HepG2 (cell line): ENCODE measurements around the gene HYAL1. TPM values are rescaled to one million over a fixed set of nuclear protein-coding genes. Genes with fewer than 3 reads are reported as not detected.

ENCODE experiments used
- AGO1 ChIP-seq: fragments of 200-400 bp; formaldehyde crosslinking; IDR thresholded peaks from 2 replicates; pipeline ENCODE4 v1.6.1; 2017; ENCODE audit warnings: mild to moderate bottlenecking, low read depth, low read length, moderate library complexity; ENCODE audit not compliant: poor library complexity, severe bottlenecking
- DZIP1 ChIP-seq: sonication (generic); formaldehyde crosslinking; IDR thresholded peaks from 2 replicates; pipeline ENCODE4 v1.5.0; 2020; ENCODE audit warnings: mild to moderate bottlenecking, missing genetic modification reagents
- E2F1 ChIP-seq: sonication (generic); formaldehyde crosslinking; IDR thresholded peaks from 2 replicates; pipeline ENCODE4 v1.5.0; 2020; ENCODE audit warnings: missing genetic modification reagents
- GATA4 ChIP-seq: sonication (generic); IDR thresholded peaks from 2 replicates; pipeline ENCODE4 v1.6.1; 2016; ENCODE audit warnings: antibody characterized with exemption, low read depth, borderline replicate concordance
- KDM2A ChIP-seq: sonication (generic); formaldehyde crosslinking; IDR thresholded peaks from 2 replicates; pipeline ENCODE4 v1.4.0; 2020; ENCODE audit warnings: low read depth, missing genetic modification reagents, borderline replicate concordance
- NKX3-1 ChIP-seq: sonication (generic); formaldehyde crosslinking; IDR thresholded peaks from 2 replicates; pipeline ENCODE4 v1.5.0; 2020; ENCODE audit warnings: missing genetic modification reagents
- NR0B2 ChIP-seq: sonication (generic); formaldehyde crosslinking; IDR thresholded peaks from 2 replicates; pipeline ENCODE4 v1.4.0; 2020; ENCODE audit warnings: mild to moderate bottlenecking, missing genetic modification reagents
- PPARG ChIP-seq: conservative IDR thresholded peaks from 2 replicates; pipeline ENCODE4 v1.6.1; 2016; ENCODE audit warnings: missing biosample characterization, missing genetic modification reagents
- SIN3A ChIP-seq: IDR thresholded peaks from 2 replicates; pipeline ENCODE4 v1.6.1; 2011; ENCODE audit warnings: low read depth, mild to moderate bottlenecking, control low read depth, low read length, borderline replicate concordance
- SIN3B ChIP-seq: fragments of 150-350 bp; IDR thresholded peaks from 2 replicates; pipeline ENCODE4 v1.6.1; 2014; ENCODE audit warnings: low read length
- SSRP1 ChIP-seq: IDR thresholded peaks from 2 replicates; pipeline ENCODE4 v1.6.1; 2016; ENCODE audit warnings: control low read depth
- SUZ12 ChIP-seq: fragments of 150-350 bp; IDR thresholded peaks from 2 replicates; pipeline ENCODE4 v1.6.1; 2014; ENCODE audit warnings: low read depth, low read length
- TAF1 ChIP-seq: sonication (generic); formaldehyde crosslinking; IDR thresholded peaks from 2 replicates; pipeline ENCODE4 v1.4.0; 2020; ENCODE audit warnings: missing genetic modification reagents
- USF2 ChIP-seq, 2 experiments: sonication (generic) in 1 of 2; formaldehyde crosslinking in 1 of 2; IDR thresholded peaks; 2 replicates each; pipeline versions ENCODE4 v1.5.1 to v1.6.1; 2011 to 2020; ENCODE audit warnings: borderline replicate concordance in 1 of 2, low read depth in 1 of 2, low read length in 1 of 2, mild to moderate bottlenecking in 1 of 2, missing genetic modification reagents in 1 of 2, moderate library complexity in 1 of 2
- ZNF331 ChIP-seq: sonication (generic); formaldehyde crosslinking; IDR thresholded peaks from 2 replicates; pipeline ENCODE4 v1.4.0; 2020; ENCODE audit warnings: missing genetic modification reagents
- ZNF510 ChIP-seq: sonication (generic); formaldehyde crosslinking; IDR thresholded peaks from 2 replicates; pipeline ENCODE4 v1.4.0; 2020; ENCODE audit warnings: low read depth, mild to moderate bottlenecking, missing genetic modification reagents
- ZNF569 ChIP-seq: sonication (generic); formaldehyde crosslinking; IDR thresholded peaks from 2 replicates; pipeline ENCODE4 v1.5.0; 2020; ENCODE audit warnings: mild to moderate bottlenecking, missing genetic modification reagents, moderate library complexity, borderline replicate concordance
- polyA plus RNA-seq, 8 experiments: library from polyadenylated mRNA; depleted of rRNA in 3 of 8; stranded (reverse) in 7 of 8; unstranded in 1 of 8; fragments of >200 nt; fragmentation: Illumina TruSeq in 4 of 8; extraction: Trizol in 4 of 8; gene quantifications; 2 replicates each; pipeline versions ENCODE4 v1.2.1 to v1.2.3, GENCODE V29; 2011 to 2016; ENCODE audit warnings: low read depth in 4 of 8, missing spikeins in 1 of 8, mixed read lengths in 1 of 8; ENCODE audit not compliant: insufficient read depth in 1 of 8
- total RNA-seq, 5 experiments: library from RNA; depleted of rRNA; stranded (reverse); fragments of >200 nt; fragmentation: Illumina TruSeq; extraction: Trizol; gene quantifications; 2 replicates each; pipeline ENCODE4 v1.2.3, GENCODE V29; 2016; ENCODE audit warnings: low read depth in 1 of 5
- TF ChIP-seq, protein P1 (sequence below): sonication (generic); formaldehyde crosslinking; IDR thresholded peaks from 2 replicates; pipeline ENCODE4 v1.8.0; 2022; ENCODE audit warnings: mild to moderate bottlenecking, missing genetic modification reagents, moderate library complexity

HYAL1 gene
- total and polyA plus RNA-seq, 2 of the 13 experiments (the other 11 are each of a cell fraction or from before 2014, with no cell fraction given): 76.5 to 193 TPM

- peak; percentile 18 for TF ChIP-seq AGO1
- TF ChIP-seq NR0B2: peak; percentile 29; the same call in 1 of the 2 replicates
- TF ChIP-seq SIN3A: peak; percentile 73; the same call in 1 of the 2 replicates
- TF ChIP-seq, protein P1, sequence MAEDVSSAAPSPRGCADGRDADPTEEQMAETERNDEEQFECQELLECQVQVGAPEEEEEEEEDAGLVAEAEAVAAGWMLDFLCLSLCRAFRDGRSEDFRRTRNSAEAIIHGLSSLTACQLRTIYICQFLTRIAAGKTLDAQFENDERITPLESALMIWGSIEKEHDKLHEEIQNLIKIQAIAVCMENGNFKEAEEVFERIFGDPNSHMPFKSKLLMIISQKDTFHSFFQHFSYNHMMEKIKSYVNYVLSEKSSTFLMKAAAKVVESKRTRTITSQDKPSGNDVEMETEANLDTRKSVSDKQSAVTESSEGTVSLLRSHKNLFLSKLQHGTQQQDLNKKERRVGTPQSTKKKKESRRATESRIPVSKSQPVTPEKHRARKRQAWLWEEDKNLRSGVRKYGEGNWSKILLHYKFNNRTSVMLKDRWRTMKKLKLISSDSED: no peak
- no peak for TF ChIP-seq ZNF569
- TF ChIP-seq DZIP1 (CRISPR knock-in tag): no peak
- TF ChIP-seq GATA4: peak; percentile 22; the same call in 1 of the 2 replicates
- TF ChIP-seq SUZ12: no peak
- 0 out of 2 replicates have a peak, but pooled peaks have one; percentile 32 for TF ChIP-seq SSRP1 (CRISPR knock-in tag)
- TF ChIP-seq USF2 (IDR thresholded peaks at IDR 0.05; ENCODE audit: low read depth, low read length): no peak
- no peak for TF ChIP-seq USF2 (CRISPR knock-in tag; IDR thresholded peaks at IDR 0.05; ENCODE audit: borderline replicate concordance)
- no peak for TF ChIP-seq SIN3B
- TF ChIP-seq ZNF331 (CRISPR knock-in tag): peak; percentile 52; the same call in 1 of the 2 replicates
- TF ChIP-seq TAF1: 0 out of 2 replicates have a peak, but pooled peaks have one; percentile 4
- TF ChIP-seq KDM2A: no peak
- TF ChIP-seq PPARG: peak; percentile 12; the same call in 1 of the 2 replicates
- TF ChIP-seq E2F1: no peak; the same call in 1 of the 2 replicates
- no peak for TF ChIP-seq ZNF510 (CRISPR knock-in tag)
- TF ChIP-seq NKX3-1 (CRISPR knock-in tag): 0 out of 2 replicates have a peak, but pooled peaks have one; percentile 21
Observed at GRCh38 chr3:50321336-50322114, 18.2 kb upstream of the HYAL1 start (continued).
